Mesendoderm (in vitro differentiated cells): ENCODE results near the gene THNSL1.

Experiments
- DNase-seq: peaks from one replicate; pipeline ENCODE4 v3.0.0; 2013
- H2AK5ac ChIP-seq: 2 replicates; pipeline ENCODE4 v1.6.1; 2013; ENCODE audit warnings: low read length, inconsistent platforms
- H2BK120ac ChIP-seq: 2 replicates; pipeline ENCODE4 v1.6.1; 2013; ENCODE audit warnings: low read depth, mild to moderate bottlenecking, low read length, moderate library complexity, mixed read lengths
- H2BK15ac ChIP-seq: replicated peaks from 2 replicates; pipeline ENCODE4 v1.6.1; 2013; ENCODE audit warnings: low read depth, mild to moderate bottlenecking, moderate library complexity
- H2BK5ac ChIP-seq: 2 replicates; pipeline ENCODE4 v1.6.1; 2013; ENCODE audit warnings: low read length, inconsistent platforms
- H3K18ac ChIP-seq: 2 replicates; pipeline ENCODE4 v1.6.1; 2013; ENCODE audit warnings: mild to moderate bottlenecking, low read length, mixed read lengths
- H3K23ac ChIP-seq: one replicate; pipeline ENCODE4 v1.6.1; 2013; ENCODE audit warnings: low read length
- H3K27ac ChIP-seq: 2 replicates; pipeline ENCODE4 v1.5.1; 2013; ENCODE audit warnings: low read depth, mild to moderate bottlenecking, inconsistent platforms, low read length, moderate library complexity
- H3K27me3 ChIP-seq: 2 replicates; pipeline ENCODE4 v1.6.1; 2013; ENCODE audit warnings: low read length, control low read depth, mild to moderate bottlenecking, inconsistent platforms; ENCODE audit not compliant: insufficient read depth, poor library complexity
- H3K36me3 ChIP-seq: 2 replicates; pipeline ENCODE4 v1.6.1; 2013; ENCODE audit warnings: low read length, inconsistent platforms; ENCODE audit not compliant: control insufficient read depth, insufficient read depth
- H3K4ac ChIP-seq: one replicate; pipeline ENCODE4 v1.6.1; 2013; ENCODE audit warnings: low read depth, mild to moderate bottlenecking, low read length, moderate library complexity
- H3K4me1 ChIP-seq: 2 replicates; pipeline ENCODE4 v1.6.1; 2013; ENCODE audit warnings: low read depth, low read length, inconsistent platforms; ENCODE audit not compliant: control insufficient read depth
- H3K4me2 ChIP-seq: 2 replicates; pipeline ENCODE4 v1.6.1; 2013; ENCODE audit warnings: low read length
- H3K4me3 ChIP-seq: 2 replicates; pipeline ENCODE4 v1.5.1; 2013; ENCODE audit warnings: mild to moderate bottlenecking, low read length
- H3K56ac ChIP-seq: one replicate; pipeline ENCODE4 v1.6.1; 2013; ENCODE audit warnings: low read length
- H3K79me1 ChIP-seq: 2 replicates; pipeline ENCODE4 v1.6.1; 2013; ENCODE audit warnings: low read length, inconsistent platforms
- H3K79me2 ChIP-seq: 2 replicates; pipeline ENCODE4 v1.6.1; 2013; ENCODE audit warnings: mild to moderate bottlenecking, low read length; ENCODE audit not compliant: control insufficient read depth, insufficient read depth
- H3K9ac ChIP-seq: 2 replicates; pipeline ENCODE4 v1.6.1; 2013; ENCODE audit warnings: low read length, inconsistent platforms
- H4K5ac ChIP-seq: one replicate; pipeline ENCODE4 v1.6.1; 2013; ENCODE audit warnings: low read length
- H4K8ac ChIP-seq: one replicate; pipeline ENCODE4 v1.6.1; 2013; ENCODE audit warnings: low read depth, mild to moderate bottlenecking, control low read depth, low read length, moderate library complexity
- WGBS: extraction: QIAGEN DNeasy Blood & Tissue Kit; methylation state at CpG from one replicate; pipeline ENCODE4 v1.1.7; 2013; ENCODE audit warnings: low lambda C conversion rate, missing lambda C conversion rate; ENCODE audit not compliant: insufficient coverage; ENCODE audit errors: extremely low coverage; 5-methylcytosine and 5-hydroxymethylcytosine counted together

Gene THNSL1

DNA sequence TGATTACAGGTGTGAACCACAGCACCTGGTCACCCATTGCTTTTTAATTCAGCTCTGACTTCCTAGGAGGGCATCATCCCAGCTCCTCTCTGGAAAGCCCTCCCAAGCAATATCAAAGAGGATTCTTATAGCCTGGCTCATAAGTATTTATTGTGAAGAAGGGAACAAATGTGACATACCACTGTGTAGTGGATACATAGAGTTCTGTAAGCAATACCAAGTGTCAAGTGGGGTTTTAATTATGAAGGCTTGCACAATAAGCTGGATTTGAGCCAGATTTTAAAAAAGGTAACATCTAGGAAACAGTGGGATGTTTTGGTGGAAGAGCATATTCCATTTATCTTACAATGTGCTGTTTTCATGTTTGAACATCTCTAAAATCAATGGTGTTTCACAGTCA lies 45.0 kb upstream of the THNSL1 start:
- H4K5ac ChIP-seq = no peak overlapping the region
- H2BK15ac ChIP-seq = no peak overlapping the region
- H3K4me1 ChIP-seq = no peaks in the 10 kb centered on the region
- no peak overlapping the region for H2BK5ac ChIP-seq
- H3K4me2 ChIP-seq = no peak overlapping the region
- H3K36me3 ChIP-seq = no peaks in the 10 kb centered on the region
- no peak overlapping the region for H2BK120ac ChIP-seq
- no peak overlapping the region for H3K56ac ChIP-seq
- H3K79me2 ChIP-seq = no peaks in the 10 kb centered on the region
- H3K4me3 ChIP-seq = no peak overlapping the region
- H3K4ac ChIP-seq = no peak overlapping the region
- H3K23ac ChIP-seq = no peak overlapping the region
- H3K18ac ChIP-seq = no peak overlapping the region
- no peaks in the 10 kb centered on the region for H3K27me3 ChIP-seq
- H3K79me1 ChIP-seq = no peaks in the 10 kb centered on the region
- no peak overlapping the region for H2AK5ac ChIP-seq
- no peak overlapping the region for H3K9ac ChIP-seq
- DNase-seq = no peak
- no peak overlapping the region for H3K27ac ChIP-seq
- no peak overlapping the region for H4K8ac ChIP-seq

GRCh38 chr10:24973163-24973562 lies 43.2 kb upstream of the THNSL1 start:
- H3K79me1 ChIP-seq = no peaks in the 10 kb centered on the region
- H3K36me3 ChIP-seq = no peaks in the 10 kb centered on the region
- H3K4me3 ChIP-seq = no peak overlapping the region
- DNase-seq = no peak
- no peak overlapping the region for H2AK5ac ChIP-seq
- no peaks in the 10 kb centered on the region for H3K27me3 ChIP-seq
- no peak overlapping the region for H3K18ac ChIP-seq
- H3K9ac ChIP-seq = no peak overlapping the region
- H4K5ac ChIP-seq = no peak overlapping the region
- no peak overlapping the region for H2BK15ac ChIP-seq
- no peak overlapping the region for H3K27ac ChIP-seq
- no peak overlapping the region for H3K4ac ChIP-seq
- no peaks in the 10 kb centered on the region for H3K79me2 ChIP-seq
- no CpG with 5 or more reads among the region's 5 CpGs for WGBS
- H2BK5ac ChIP-seq = no peak overlapping the region
- H2BK120ac ChIP-seq = no peak overlapping the region
- H4K8ac ChIP-seq = no peak overlapping the region
- no peaks in the 10 kb centered on the region for H3K4me1 ChIP-seq
- H3K23ac ChIP-seq = no peak overlapping the region
- H3K4me2 ChIP-seq = no peak overlapping the region
- H3K56ac ChIP-seq = no peak overlapping the region

GRCh38 chr10:24974976-24975375 lies 41.4 kb upstream of the THNSL1 start:
- no peaks in the 10 kb centered on the region for H3K4me1 ChIP-seq
- H2BK15ac ChIP-seq = no peak overlapping the region
- H3K79me1 ChIP-seq = no peaks in the 10 kb centered on the region
- H3K4me2 ChIP-seq = no peak overlapping the region
- no peak overlapping the region for H4K8ac ChIP-seq
- no peak overlapping the region for H3K27ac ChIP-seq
- no peak overlapping the region for H3K18ac ChIP-seq
- DNase-seq = no peak
- no peaks in the 10 kb centered on the region for H3K36me3 ChIP-seq
- H3K23ac ChIP-seq = no peak overlapping the region
- H3K27me3 ChIP-seq = no peaks in the 10 kb centered on the region
- no peak overlapping the region for H3K9ac ChIP-seq
- no peaks in the 10 kb centered on the region for H3K79me2 ChIP-seq
- H3K56ac ChIP-seq = no peak overlapping the region
- no peak overlapping the region for H2AK5ac ChIP-seq
- H3K4ac ChIP-seq = no peak overlapping the region
- no peak overlapping the region for H2BK5ac ChIP-seq
- H2BK120ac ChIP-seq = no peak overlapping the region
- no CpG with 5 or more reads among the region's 2 CpGs for WGBS
- H4K5ac ChIP-seq = no peak overlapping the region
- no peak overlapping the region for H3K4me3 ChIP-seq

DNA sequence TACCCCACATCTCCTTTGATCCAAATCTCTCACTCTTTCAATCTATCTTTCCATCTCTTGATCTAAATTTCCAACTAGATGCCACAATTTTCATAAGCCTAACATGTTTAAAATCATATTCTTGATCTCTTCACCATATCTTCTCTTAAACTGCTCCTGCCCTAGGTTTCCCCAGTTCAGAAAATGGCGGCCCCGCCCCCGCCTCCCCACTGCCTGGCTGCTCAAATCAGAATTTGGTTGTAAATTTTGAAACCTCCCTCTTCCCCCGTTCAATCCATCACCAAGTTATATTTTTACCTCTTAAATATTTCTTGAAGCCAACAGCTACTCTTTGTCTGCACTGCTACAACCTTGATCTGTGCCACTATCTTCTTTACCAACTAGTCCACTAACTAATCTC lies 36.7 kb upstream of the THNSL1 start:
- Histone ChIP-seq H3K4me3 (no peak overlapping the region), H2BK120ac (no peak overlapping the region), H3K27me3 (no peaks in the 10 kb centered on the region), H3K4me2 (no peak overlapping the region), H3K23ac (no peak overlapping the region), H2BK15ac (no peak overlapping the region), H3K79me2 (no peaks in the 10 kb centered on the region), H3K9ac (no peak overlapping the region), H4K5ac (no peak overlapping the region), H4K8ac (no peak overlapping the region), H3K79me1 (no peaks in the 10 kb centered on the region), H3K27ac (no peak overlapping the region), H3K36me3 (no peaks in the 10 kb centered on the region), H3K4ac (no peak overlapping the region), H2BK5ac (no peak overlapping the region), H3K4me1 (no peaks in the 10 kb centered on the region), H2AK5ac (no peak overlapping the region), H3K56ac (no peak overlapping the region), H3K18ac (no peak overlapping the region)
- no peak for DNase-seq
- no CpG with 5 or more reads among the region's 4 CpGs for WGBS

DNA sequence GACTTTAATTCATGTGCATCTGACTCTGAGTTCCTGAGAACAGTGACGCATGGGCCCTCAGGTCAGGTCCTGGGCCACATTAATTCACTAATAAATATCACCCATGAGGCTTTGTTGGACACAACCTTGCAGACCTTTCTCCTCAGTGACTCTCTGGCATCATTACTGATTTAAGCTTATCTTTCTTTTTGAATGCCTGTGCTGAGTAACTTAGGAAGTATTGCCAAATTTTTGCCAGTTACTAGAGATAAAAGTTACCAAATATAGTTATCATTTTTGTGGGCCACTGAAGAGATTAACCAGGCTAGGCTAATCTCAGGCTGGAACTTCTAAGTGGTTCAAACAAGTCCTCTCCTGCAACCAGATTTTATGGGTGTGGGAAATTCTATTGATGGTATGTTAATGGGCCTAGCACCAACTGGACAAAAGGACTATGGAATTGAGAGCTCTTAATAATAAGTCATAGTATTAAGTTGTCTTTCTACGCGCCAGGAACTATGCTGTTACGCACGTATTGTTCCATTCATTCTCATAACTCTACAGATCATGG lies 35.2 kb upstream of the THNSL1 start:
- H3K4ac ChIP-seq = no peak overlapping the region
- DNase-seq = no peak
- H3K79me1 ChIP-seq = no peaks in the 10 kb centered on the region
- H3K79me2 ChIP-seq = no peaks in the 10 kb centered on the region
- H3K23ac ChIP-seq = no peak overlapping the region
- H3K27ac ChIP-seq = no peak overlapping the region
- no peak overlapping the region for H3K56ac ChIP-seq
- WGBS = no CpG with 5 or more reads among the region's 5 CpGs
- no peak overlapping the region for H4K8ac ChIP-seq
- H2BK5ac ChIP-seq = no peak overlapping the region
- no peak overlapping the region for H4K5ac ChIP-seq
- no peak overlapping the region for H3K4me3 ChIP-seq
- H3K27me3 ChIP-seq = no peaks in the 10 kb centered on the region
- H3K4me1 ChIP-seq = no peaks in the 10 kb centered on the region
- no peak overlapping the region for H2BK120ac ChIP-seq
- H2BK15ac ChIP-seq = no peak overlapping the region
- no peak overlapping the region for H3K9ac ChIP-seq
- H3K36me3 ChIP-seq = no peaks in the 10 kb centered on the region
- H2AK5ac ChIP-seq = no peak overlapping the region
- H3K4me2 ChIP-seq = no peak overlapping the region
- H3K18ac ChIP-seq = no peak overlapping the region

DNA sequence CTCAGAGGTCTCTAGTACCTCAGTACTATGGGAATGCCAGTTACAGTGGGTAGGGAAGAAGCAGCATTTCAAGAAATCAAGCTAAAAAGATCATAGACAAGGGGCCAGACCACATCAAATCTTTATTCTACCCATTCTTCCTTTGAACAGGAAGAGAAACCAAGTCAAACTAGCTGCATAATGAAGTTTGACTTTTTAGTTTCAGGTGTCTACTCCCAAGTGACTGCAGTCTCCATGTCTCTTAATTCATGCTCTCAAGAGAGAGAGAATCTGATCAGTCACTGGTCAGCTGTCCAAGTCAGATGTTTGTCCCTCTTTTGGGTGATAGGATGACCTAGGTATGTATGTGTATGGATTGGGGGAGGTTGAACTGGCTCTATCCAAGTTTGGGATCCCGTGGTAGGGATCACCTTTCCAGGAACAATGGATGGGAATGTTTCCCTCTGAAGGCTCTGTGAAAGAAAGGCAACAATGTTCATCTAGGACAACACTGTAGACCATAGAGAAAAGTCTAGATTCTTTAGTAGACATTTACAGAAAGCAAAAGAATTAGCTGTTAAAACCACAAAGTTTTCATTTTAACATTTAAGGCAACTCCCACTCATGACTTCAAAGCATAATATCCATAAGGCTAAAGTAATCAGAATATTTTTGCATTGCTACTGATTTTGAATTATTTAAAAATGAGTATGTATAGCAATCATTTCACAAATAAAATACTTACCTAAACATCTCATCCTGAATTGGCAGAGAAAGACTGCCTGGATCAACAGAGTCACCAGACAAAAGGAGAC lies 33.9 kb upstream of the THNSL1 start:
- no CpG with 5 or more reads among the region's 1 CpG for WGBS
- Histone ChIP-seq H3K18ac (no peak overlapping the region), H3K4me3 (no peak overlapping the region), H3K4me1 (no peaks in the 10 kb centered on the region), H2AK5ac (no peak overlapping the region), H3K79me2 (no peaks in the 10 kb centered on the region), H2BK5ac (no peak overlapping the region), H3K79me1 (no peaks in the 10 kb centered on the region), H3K27ac (no peak overlapping the region), H4K8ac (no peak overlapping the region), H3K4ac (no peak overlapping the region), H3K23ac (no peak overlapping the region), H3K56ac (no peak overlapping the region), H2BK120ac (no peak overlapping the region), H3K9ac (no peak overlapping the region), H3K36me3 (no peaks in the 10 kb centered on the region), H3K27me3 (no peaks in the 10 kb centered on the region), H3K4me2 (no peak overlapping the region), H4K5ac (no peak overlapping the region), H2BK15ac (no peak overlapping the region)
- no peak for DNase-seq
